Mesenchymal stem cell (in vitro differentiated cells and primary cell): ENCODE measurements around the gene DYNLRB1.
A peak's percentile ranks its signal among the peaks of the same experiment; 100 is the strongest.

ENCODE experiments used
- DNase-seq: peaks from one replicate; pipeline ENCODE4 v3.0.0-alpha.2; 2013
- H2AFZ ChIP-seq: one replicate; pipeline ENCODE4 v1.6.1; 2013; ENCODE audit warnings: low read depth, mild to moderate bottlenecking, control low read depth, inconsistent platforms, low read length, moderate library complexity
- H2AK5ac ChIP-seq: 2 replicates; pipeline ENCODE4 v1.6.1; 2013; ENCODE audit warnings: low read length, moderate library complexity, mild to moderate bottlenecking, inconsistent platforms; ENCODE audit not compliant: severe bottlenecking
- H2BK120ac ChIP-seq: one replicate; pipeline ENCODE4 v1.6.1; 2013; ENCODE audit warnings: low read depth, mild to moderate bottlenecking, inconsistent platforms, low read length, moderate library complexity
- H2BK12ac ChIP-seq, 2 experiments: one replicate each; pipeline ENCODE4 v1.6.1; 2013; ENCODE audit warnings: inconsistent platforms in 2 of 2, low read length in 2 of 2, mild to moderate bottlenecking in 2 of 2, moderate library complexity in 2 of 2, control low read depth in 1 of 2
- H2BK15ac ChIP-seq: one replicate; pipeline ENCODE4 v1.6.1; 2013; ENCODE audit warnings: mild to moderate bottlenecking, low read depth, inconsistent platforms; ENCODE audit not compliant: poor library complexity, severe bottlenecking
- H2BK5ac ChIP-seq: 2 replicates; pipeline ENCODE4 v1.6.1; 2013; ENCODE audit warnings: low read depth, mild to moderate bottlenecking, low read length, control low read depth, inconsistent platforms; ENCODE audit not compliant: poor library complexity, severe bottlenecking
- H3K14ac ChIP-seq, 2 experiments: one replicate each; pipeline ENCODE4 v1.6.1; 2013; ENCODE audit warnings: inconsistent platforms in 2 of 2, low read length in 2 of 2, control low read depth in 1 of 2, mild to moderate bottlenecking in 1 of 2, moderate library complexity in 1 of 2
- H3K18ac ChIP-seq, 2 experiments: one replicate each; pipeline ENCODE4 v1.6.1; 2013; ENCODE audit warnings: inconsistent platforms in 2 of 2, low read length in 2 of 2, control low read depth in 1 of 2, low read depth in 1 of 2, mild to moderate bottlenecking in 1 of 2
- H3K23ac ChIP-seq, 2 experiments: one replicate each; pipeline ENCODE4 v1.6.1; 2013; ENCODE audit warnings: inconsistent platforms in 2 of 2, low read length in 2 of 2, mild to moderate bottlenecking in 2 of 2, moderate library complexity in 2 of 2, control low read depth in 1 of 2
- H3K27ac ChIP-seq: 2 replicates; pipeline ENCODE4 v1.5.1; 2013; ENCODE audit warnings: mild to moderate bottlenecking, moderate library complexity, low read length, control low read depth, inconsistent platforms; ENCODE audit not compliant: poor library complexity, severe bottlenecking
- H3K27me3 ChIP-seq, 2 experiments: 2 replicates each; pipeline versions ENCODE4 v1.6.1 to v1.7.0; 2013; ENCODE audit warnings: low read length in 2 of 2, mild to moderate bottlenecking in 2 of 2, moderate library complexity in 2 of 2, control low read depth in 1 of 2, inconsistent platforms in 1 of 2; ENCODE audit not compliant: control insufficient read depth in 1 of 2, insufficient read depth in 1 of 2
- H3K36me3 ChIP-seq, 2 experiments: 2 replicates each; pipeline versions ENCODE4 v1.6.1 to v1.7.0; 2013; ENCODE audit warnings: low read length in 2 of 2, control low read depth in 1 of 2, inconsistent platforms in 1 of 2, low read depth in 1 of 2, mild to moderate bottlenecking in 1 of 2; ENCODE audit not compliant: insufficient read depth in 2 of 2, control insufficient read depth in 1 of 2
- H3K4ac ChIP-seq, 2 experiments: one replicate each; pipeline ENCODE4 v1.6.1; 2013; ENCODE audit warnings: inconsistent platforms in 2 of 2, low read length in 2 of 2, mild to moderate bottlenecking in 2 of 2, moderate library complexity in 2 of 2, control low read depth in 1 of 2, low read depth in 1 of 2
- H3K4me1 ChIP-seq: 2 replicates; pipeline ENCODE4 v1.6.1; 2013; ENCODE audit warnings: low read depth, low read length, control low read depth; ENCODE audit not compliant: control insufficient read depth, insufficient read depth
- H3K4me2 ChIP-seq: 2 replicates; pipeline ENCODE4 v1.6.1; 2013; ENCODE audit warnings: low read length, mild to moderate bottlenecking, inconsistent platforms; ENCODE audit not compliant: poor library complexity, severe bottlenecking
- H3K4me3 ChIP-seq, 2 experiments: 2 replicates each; pipeline versions ENCODE4 v1.5.1 to v1.7.0; 2013; ENCODE audit warnings: low read length in 2 of 2, mild to moderate bottlenecking in 2 of 2, control low read depth in 1 of 2, low read depth in 1 of 2; ENCODE audit not compliant: insufficient read depth in 1 of 2
- H3K79me1 ChIP-seq: replicated peaks from 2 replicates; pipeline ENCODE4 v1.6.1; 2013; ENCODE audit warnings: mild to moderate bottlenecking, control low read depth, low read length, inconsistent platforms; ENCODE audit not compliant: poor library complexity, severe bottlenecking
- H3K9ac ChIP-seq: 2 replicates; pipeline ENCODE4 v1.7.0; 2013; ENCODE audit warnings: mild to moderate bottlenecking, low read length, moderate library complexity
- H3K9me3 ChIP-seq: 2 replicates; pipeline ENCODE4 v1.7.0; 2013; ENCODE audit warnings: mild to moderate bottlenecking, low read length; ENCODE audit not compliant: control insufficient read depth
- H4K8ac ChIP-seq: one replicate; pipeline ENCODE4 v1.6.1; 2013; ENCODE audit warnings: inconsistent platforms, mild to moderate bottlenecking, low read length, moderate library complexity
- H4K91ac ChIP-seq: one replicate; pipeline ENCODE4 v1.6.1; 2013; ENCODE audit warnings: mild to moderate bottlenecking, low read length, inconsistent platforms
- WGBS: methylation state at CpG from one replicate; pipeline ENCODE4 v1.1.7; 2013; ENCODE audit warnings: mixed read lengths; 5-methylcytosine and 5-hydroxymethylcytosine counted together

DYNLRB1 gene

GRCh38 chr20:34571753-34572152 is 55.5 kb downstream of the DYNLRB1 start:
- no peak overlapping the region for H3K27ac ChIP-seq
- H3K4ac ChIP-seq, result peak overlapping the region in 1 of 2 experiments; percentile 35
- no peak overlapping the region for H3K9ac ChIP-seq
- H3K27me3 ChIP-seq, result no peaks in the 10 kb centered on the region
- H2BK5ac ChIP-seq, result no peak overlapping the region
- no peak overlapping the region for H3K4me2 ChIP-seq
- no peak overlapping the region for H2AK5ac ChIP-seq
- DNase-seq, result no peak
- H3K79me1 ChIP-seq, result no peaks in the 10 kb centered on the region
- no peak overlapping the region for H2BK15ac ChIP-seq
- H3K23ac ChIP-seq, result no peak overlapping the region
- no peak overlapping the region for H2BK120ac ChIP-seq
- H2BK12ac ChIP-seq, result no peak overlapping the region
- no peaks in the 10 kb centered on the region for H3K9me3 ChIP-seq
- 78% methylated on average over 3 of the region's 5 CpGs for WGBS
- peak overlapping the region; percentile 35 for H4K8ac ChIP-seq
- no peak overlapping the region for H3K18ac ChIP-seq
- peaks cover 6% of the 10 kb centered on the region for H3K4me1 ChIP-seq
- no peak overlapping the region for H4K91ac ChIP-seq
- H3K4me3 ChIP-seq, result no peak overlapping the region
- H3K36me3 ChIP-seq, result peaks cover 27 to 31% of the 10 kb centered on the region in 2 experiments
- no peak overlapping the region for H3K14ac ChIP-seq
- no peak overlapping the region for H2AFZ ChIP-seq

GRCh38 chr20:34573541-34574300 is 57.5 kb downstream of the DYNLRB1 start:
- H3K4me3 ChIP-seq, result no peak overlapping the region
- no peak overlapping the region for H2BK5ac ChIP-seq
- no peak overlapping the region for H3K4me2 ChIP-seq
- H3K4me1 ChIP-seq, result peaks cover 6% of the 10 kb centered on the region
- H3K79me1 ChIP-seq, result no peaks in the 10 kb centered on the region
- H3K36me3 ChIP-seq, result peaks cover 18 to 21% of the 10 kb centered on the region in 2 experiments
- H3K23ac ChIP-seq, result no peak overlapping the region
- H2BK12ac ChIP-seq, result no peak overlapping the region
- no peak overlapping the region for H3K9ac ChIP-seq
- H3K18ac ChIP-seq, result no peak overlapping the region
- H4K91ac ChIP-seq, result no peak overlapping the region
- no peak overlapping the region for H2BK120ac ChIP-seq
- no peak overlapping the region for H2AK5ac ChIP-seq
- no peak overlapping the region for H4K8ac ChIP-seq
- H3K9me3 ChIP-seq, result no peaks in the 10 kb centered on the region
- WGBS, result 93% methylated on average over 6 of the region's 7 CpGs
- no peak overlapping the region for H3K14ac ChIP-seq
- H3K27me3 ChIP-seq, result no peaks in the 10 kb centered on the region
- no peak overlapping the region for H3K27ac ChIP-seq
- DNase-seq, result no peak
- H3K4ac ChIP-seq, result no peak overlapping the region
- no peak overlapping the region for H2AFZ ChIP-seq
- H2BK15ac ChIP-seq, result no peak overlapping the region

- H3K4ac ChIP-seq, result no peak overlapping the region
- H3K79me1 ChIP-seq, result no peaks in the 10 kb centered on the region
- H2AK5ac ChIP-seq, result no peak overlapping the region
- H3K27me3 ChIP-seq, result no peaks in the 10 kb centered on the region
- H4K8ac ChIP-seq, result no peak overlapping the region
- H3K4me1 ChIP-seq, result peaks cover 7% of the 10 kb centered on the region
- no peak overlapping the region for H3K14ac ChIP-seq
- no peak overlapping the region for H2BK120ac ChIP-seq
- no peak overlapping the region for H3K18ac ChIP-seq
- H2BK15ac ChIP-seq, result no peak overlapping the region
- H2AFZ ChIP-seq, result no peak overlapping the region
- no peak overlapping the region for H3K27ac ChIP-seq
- H3K4me2 ChIP-seq, result no peak overlapping the region
- no peak overlapping the region for H3K4me3 ChIP-seq
- H4K91ac ChIP-seq, result no peak overlapping the region
- no peak for DNase-seq
- peaks cover 18 to 21% of the 10 kb centered on the region in 2 experiments for H3K36me3 ChIP-seq
- H3K23ac ChIP-seq, result no peak overlapping the region
- no peak overlapping the region for H3K9ac ChIP-seq
- 93% methylated on average over 5 of the region's 5 CpGs for WGBS
- H2BK5ac ChIP-seq, result no peak overlapping the region
- H2BK12ac ChIP-seq, result no peak overlapping the region
- no peaks in the 10 kb centered on the region for H3K9me3 ChIP-seq
These were observed 58.2 kb downstream of the DYNLRB1 start for GRCh38 chr20:34574426-34574825.

- Histone ChIP-seq H3K36me3 (peaks cover 18 to 21% of the 10 kb centered on the region in 2 experiments), H4K91ac (no peak overlapping the region), H2BK120ac (no peak overlapping the region), H2AK5ac (no peak overlapping the region), H2AFZ (no peak overlapping the region), H3K27me3 (no peaks in the 10 kb centered on the region), H3K4ac (no peak overlapping the region), H3K27ac (no peak overlapping the region), H3K4me2 (no peak overlapping the region), H3K18ac (no peak overlapping the region), H3K14ac (no peak overlapping the region), H3K4me1 (peaks cover 8% of the 10 kb centered on the region), H3K23ac (no peak overlapping the region), H2BK12ac (no peak overlapping the region), H3K9ac (no peak overlapping the region), H3K9me3 (no peaks in the 10 kb centered on the region), H4K8ac (no peak overlapping the region), H2BK15ac (no peak overlapping the region), H3K79me1 (no peaks in the 10 kb centered on the region), H3K4me3 (no peak overlapping the region), H2BK5ac (no peak overlapping the region)
- 94% methylated on average over 5 of the region's 6 CpGs for WGBS
- no peak for DNase-seq
These were observed 58.6 kb downstream of the DYNLRB1 start for GRCh38 chr20:34574861-34575260.
